Measurements from ENCODE around the gene SLCO2A1.

Gene SLCO2A1

GRCh38 chr3:133899311-133899710 is 130.4 kb downstream of the SLCO2A1 start:
- DNase-seq (ENCODE audit: low read depth in 3 of 3), result no peak

GRCh38 chr3:133897547-133897946 is 132.2 kb downstream of the SLCO2A1 start:
- no peak for DNase-seq (ENCODE audit: low read depth in 3 of 3)

GRCh38 chr3:133896002-133896761 is 133.5 kb downstream of the SLCO2A1 start:
- no peak for DNase-seq (ENCODE audit: low read depth in 3 of 3)

- peak in 1 of 3 experiments; percentile 17 for DNase-seq (ENCODE audit: low read depth in 3 of 3)
These were observed 134.3 kb downstream of the SLCO2A1 start, which contains the start of gene RAB6B for GRCh38 chr3:133895208-133896001. TSS of gene RAB6B (minus strand) at chr3:133895882. CDS start at chr3:133895466, 416 bp downstream.

GRCh38 chr3:133894353-133895207 is 135.1 kb downstream of the SLCO2A1 start:
- DNase-seq (ENCODE audit: low read depth in 3 of 3), result no peak

- no peak for DNase-seq (ENCODE audit: low read depth in 3 of 3)
These were observed 135.9 kb downstream of the SLCO2A1 start for GRCh38 chr3:133893683-133894352.

GRCh38 chr3:133892541-133893231 is 137.0 kb downstream of the SLCO2A1 start:
- DNase-seq (ENCODE audit: low read depth in 3 of 3), result no peak

GRCh38 chr3:133891662-133892378 is 137.9 kb downstream of the SLCO2A1 start:
- DNase-seq (ENCODE audit: low read depth in 3 of 3), result no peak

- DNase-seq (ENCODE audit: low read depth in 3 of 3), result no peak
These were observed 138.6 kb downstream of the SLCO2A1 start for GRCh38 chr3:133890972-133891644.

GRCh38 chr3:133890037-133890436 is 139.7 kb downstream of the SLCO2A1 start:
- no peak for DNase-seq (ENCODE audit: low read depth in 3 of 3)

- no peak for DNase-seq (ENCODE audit: low read depth in 3 of 3)
These were observed 140.9 kb downstream of the SLCO2A1 start for GRCh38 chr3:133888726-133889340.

GRCh38 chr3:133887803-133888703 is 141.7 kb downstream of the SLCO2A1 start:
- DNase-seq (ENCODE audit: low read depth in 3 of 3), result no peak

GRCh38 chr3:133887074-133887802 is 142.5 kb downstream of the SLCO2A1 start:
- no peak for DNase-seq (ENCODE audit: low read depth in 3 of 3)

- no peak for DNase-seq (ENCODE audit: low read depth in 3 of 3)
These were observed 143.5 kb downstream of the SLCO2A1 start for GRCh38 chr3:133886031-133886722.

GRCh38 chr3:133884887-133885711 is 144.6 kb downstream of the SLCO2A1 start:
- no peak for DNase-seq (ENCODE audit: low read depth in 3 of 3)

Measured in stimulated activated CD4-positive, alpha-beta T cell treated with anti-CD3 and anti-CD28 coated beads, TNF-alpha, amount 100 ng/mL, for 24 hours (primary cell).